GM20000 (cell line): ENCODE measurements around the gene BCO1.
A peak's percentile ranks its signal among the peaks of the same experiment; 100 is the strongest.

ENCODE experiments used
- DNase-seq: peaks from one replicate; pipeline ENCODE4 v3.0.0; 2012; ENCODE audit warnings: low spot score
- CTCF ChIP-seq: IDR thresholded peaks from 2 replicates; pipeline ENCODE4 v1.5.1; 2012; ENCODE audit warnings: mild to moderate bottlenecking, control low read depth; ENCODE audit errors: extremely low read depth, missing control alignments

Gene BCO1

DNA sequence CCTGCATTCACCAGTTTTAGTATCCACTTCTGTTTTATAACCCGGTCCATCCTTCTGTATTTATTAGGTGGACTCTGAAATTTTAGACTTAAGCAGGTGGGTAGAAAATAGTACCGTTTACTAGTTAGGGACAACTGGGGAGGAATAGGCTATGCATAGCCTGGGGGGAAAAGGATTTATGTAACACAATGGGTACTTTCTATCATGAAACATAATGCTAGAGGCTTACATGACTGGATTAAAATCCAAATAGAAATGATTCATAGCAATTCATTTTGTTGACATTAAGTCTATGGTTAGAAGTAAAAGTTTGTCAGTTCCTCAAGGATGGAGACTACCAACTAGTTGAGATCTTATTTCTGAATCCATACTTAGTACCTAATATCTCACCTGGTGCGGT lies 94.9 kb downstream of the BCO1 start:
- no peak for DNase-seq
- no peak for TF ChIP-seq CTCF

GRCh38 chr16:81335669-81336068 lies 97.2 kb downstream of the BCO1 start:
- no peak for TF ChIP-seq CTCF

GRCh38 chr16:81337097-81337496 lies 98.6 kb downstream of the BCO1 start:
- DNase-seq, result no peak
- no peak for TF ChIP-seq CTCF

More at GRCh38 chr16:81335669-81336068, 97.2 kb downstream of the BCO1 start:
- peak; percentile 22 for DNase-seq
